Mucosa of descending colon (tissue), 3 donors: ENCODE measurements around the gene SPTY2D1. TPM values are rescaled to one million over a fixed set of nuclear protein-coding genes. Genes with fewer than 3 reads are reported as not detected.
"Not testable (repeated sequence)": the region's sequence is repeated elsewhere in the genome, so short reads cannot be mapped to it uniquely, and the experiment has no call there.

Experiments
- ATAC-seq: fragments of 200-7000 bp; cut with Tn5 transposase; one replicate; pipeline ENCODE4 v1.9.1; 2020; ENCODE audit warnings: mild to moderate bottlenecking, moderate library complexity
- DNase-seq, 3 donors: peaks; one replicate each; pipeline ENCODE4 v3.0.0-alpha.2; 2020
- H3K36me3 ChIP-seq: fragments of 200-600 bp; one replicate; pipeline ENCODE4 v1.8.0; 2021; ENCODE audit warnings: low read depth, mild to moderate bottlenecking
- H3K4me1 ChIP-seq: fragments of 200-600 bp; one replicate; pipeline ENCODE4 v1.8.0; 2021; ENCODE audit warnings: low read depth, mild to moderate bottlenecking
- H3K4me3 ChIP-seq: fragments of 200-600 bp; one replicate; pipeline ENCODE4 v1.8.0; 2021; ENCODE audit warnings: mild to moderate bottlenecking
- H3K9me3 ChIP-seq: fragments of 200-600 bp; one replicate; pipeline ENCODE4 v1.8.0; 2021; ENCODE audit warnings: mild to moderate bottlenecking
- CTCF ChIP-seq: fragments of 200-600 bp; IDR thresholded peaks from one replicate; pipeline ENCODE4 v1.8.0; 2022; ENCODE audit warnings: antibody characterized with exemption, mild to moderate bottlenecking
- intact Hi-C, 2 donors: fragments of 100-400 bp; cut with DNase I in 1 of 2; cut with micrococcal nuclease in 1 of 2; formaldehyde crosslinking; loops; one replicate each; pipeline versions ENCODE4 v1.11.0 to v1.11.1; 2022; cut with DNase I, micrococcal nuclease
- total RNA-seq, 3 donors: library from RNA; stranded (reverse); fragmentation: NEBNext Ultra II Directional in 2 of 3; extraction: Animal tissue kit (Norgen Biotek cat#: 25700) in 2 of 3; gene quantifications; one replicate each; pipeline versions ENCODE4 v1.2.1 to v1.2.4, GENCODE V29; 2021 to 2023
- donor health status: DM: no; HTN: no; CAD: no; lungs with moderate emphysema.
- donor health status: DM: no; HTN: no; CAD: no.
- donor health status: DM: no; HTN: yes; CAD: no.

Gene SPTY2D1
- total RNA-seq, 3 donors from 2014 or later: 18.5 to 20.2 (median 18.6) TPM

DNA sequence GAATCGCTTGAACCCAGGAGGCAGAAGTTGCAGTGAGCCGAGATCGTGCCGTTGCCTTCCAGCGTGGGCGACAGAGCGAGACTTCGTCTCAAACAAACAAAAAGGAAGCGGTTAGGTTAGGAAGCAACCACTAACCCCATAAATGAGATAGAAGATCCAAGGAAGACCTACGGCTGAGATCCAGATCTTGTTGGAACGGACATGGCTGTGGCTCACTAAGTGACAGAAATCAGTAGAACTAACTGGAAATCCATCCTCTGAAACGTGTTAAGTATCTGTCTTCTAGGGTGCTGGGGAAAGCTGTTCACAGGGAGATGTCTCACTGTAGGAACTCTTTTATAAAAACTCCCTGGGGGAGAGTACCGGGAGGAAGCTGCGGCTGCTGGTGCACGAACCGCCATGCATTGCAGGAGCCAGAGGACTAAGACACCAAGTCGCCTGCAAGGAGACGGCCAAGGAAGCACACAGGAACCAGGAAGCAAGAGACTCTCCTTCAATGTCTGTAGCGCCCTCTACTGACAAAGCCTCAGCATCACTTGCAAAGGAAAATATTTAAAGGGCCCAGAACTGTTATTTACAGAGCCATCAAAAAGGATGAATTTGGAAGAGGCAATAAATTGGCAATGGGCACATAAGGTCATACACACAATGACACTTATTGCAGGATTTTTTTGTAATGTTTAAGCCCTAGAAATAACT is 16.9 kb upstream of the SPTY2D1 start:
- Histone ChIP-seq H3K4me3 (no peak overlapping the region), H3K36me3 (no peaks in the 10 kb centered on the region), H3K4me1 (no peaks in the 10 kb centered on the region), H3K9me3 (no peaks in the 10 kb centered on the region)
- peak; percentile 50 for TF ChIP-seq CTCF
- peak in 2 of 3 donors; percentile 44 to 75 for DNase-seq
- ATAC-seq: peak; percentile 91
- intact Hi-C loops: no loop called here

GRCh38 chr11:18650353-18650752 is 16.2 kb upstream of the SPTY2D1 start:
- H3K4me1 ChIP-seq: no peaks in the 10 kb centered on the region
- intact Hi-C loops: no loop called here
- no peaks in the 10 kb centered on the region for H3K9me3 ChIP-seq
- no peak for TF ChIP-seq CTCF
- no peak overlapping the region for H3K4me3 ChIP-seq
- H3K36me3 ChIP-seq: no peaks in the 10 kb centered on the region
- DNase-seq (no peak), ATAC-seq (no peak)

GRCh38 chr11:18643034-18643433 is 8.9 kb upstream of the SPTY2D1 start:
- intact Hi-C loops, H3K4me1 ChIP-seq, DNase-seq, H3K9me3 ChIP-seq, H3K4me3 ChIP-seq, ATAC-seq, H3K36me3 ChIP-seq: not testable (repeated sequence)

GRCh38 chr11:18641677-18642076 is 7.5 kb upstream of the SPTY2D1 start:
- Histone ChIP-seq H3K4me3 (no peak overlapping the region), H3K9me3 (no peaks in the 10 kb centered on the region), H3K4me1 (no peaks in the 10 kb centered on the region), H3K36me3 (no peaks in the 10 kb centered on the region)
- DNase-seq (no peak), ATAC-seq (no peak)
- TF ChIP-seq CTCF: no peak
- intact Hi-C loops: no loop called here

GRCh38 chr11:18633256-18634139 is 644 bp downstream of the SPTY2D1 start:
- Histone ChIP-seq H3K36me3 (no peaks in the 10 kb centered on the region), H3K4me3 (peak overlapping the region; percentile 70), H3K4me1 (peaks cover 12% of the 10 kb centered on the region), H3K9me3 (no peaks in the 10 kb centered on the region)
- intact Hi-C loops: no loop called here
- TF ChIP-seq CTCF: no peak
- ATAC-seq: no peak
- DNase-seq: peak in 1 of 3 donors; percentile 11

- no peak for TF ChIP-seq CTCF
- no peak for ATAC-seq
- H3K4me1 ChIP-seq: peaks cover 12% of the 10 kb centered on the region
- H3K36me3 ChIP-seq: no peaks in the 10 kb centered on the region
- intact Hi-C loops: no loop called here
- no peak overlapping the region for H3K4me3 ChIP-seq
- H3K9me3 ChIP-seq: no peaks in the 10 kb centered on the region
- DNase-seq: no peak
These were observed 1.3 kb downstream of the SPTY2D1 start for GRCh38 chr11:18632841-18633240.
